Measurements from ENCODE around the gene CASP6.

Gene CASP6

DNA sequence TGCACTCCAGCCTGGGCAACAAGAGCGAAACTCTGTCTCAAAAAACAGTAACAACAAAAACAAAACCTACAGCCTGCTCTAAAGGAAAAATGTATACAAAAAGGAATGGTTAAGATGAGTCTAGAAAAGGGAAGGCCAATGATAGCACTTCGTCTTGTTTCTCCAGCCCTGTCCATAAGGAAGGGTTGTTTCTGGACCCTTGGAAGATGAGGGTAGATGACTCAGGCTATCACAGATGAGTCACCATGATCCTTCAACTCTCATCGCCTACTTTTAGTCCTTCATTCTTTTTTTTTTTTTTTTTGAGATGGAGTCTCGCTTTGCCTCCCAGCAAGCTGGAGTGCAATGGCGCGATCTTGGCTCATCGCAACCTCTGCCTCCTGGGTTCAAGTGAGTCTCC lies 17.8 kb upstream of the CASP6 start:
- H3K4me3 ChIP-seq (replicated peaks; ENCODE audit: low read depth, low read length): no peak overlapping the region
- no peak for TF ChIP-seq CTCF (IDR thresholded peaks at IDR 0.05; ENCODE audit: low read depth, low read length, missing control alignments)
- DNase-seq (ENCODE audit: extremely low read depth, low read depth): no peak

- no peak for DNase-seq (ENCODE audit: extremely low read depth, low read depth)
- no peak overlapping the region for H3K4me3 ChIP-seq (replicated peaks; ENCODE audit: low read depth, low read length)
- no peak for TF ChIP-seq CTCF (IDR thresholded peaks at IDR 0.05; ENCODE audit: low read depth, low read length, missing control alignments)
These were observed 16.4 kb upstream of the CASP6 start for GRCh38 chr4:109719604-109720003.

GRCh38 chr4:109718759-109719158 lies 15.5 kb upstream of the CASP6 start:
- TF ChIP-seq CTCF (IDR thresholded peaks at IDR 0.05; ENCODE audit: low read depth, low read length, missing control alignments): no peak
- H3K4me3 ChIP-seq (replicated peaks; ENCODE audit: low read depth, low read length): no peak overlapping the region
- DNase-seq (ENCODE audit: extremely low read depth, low read depth): no peak

DNA sequence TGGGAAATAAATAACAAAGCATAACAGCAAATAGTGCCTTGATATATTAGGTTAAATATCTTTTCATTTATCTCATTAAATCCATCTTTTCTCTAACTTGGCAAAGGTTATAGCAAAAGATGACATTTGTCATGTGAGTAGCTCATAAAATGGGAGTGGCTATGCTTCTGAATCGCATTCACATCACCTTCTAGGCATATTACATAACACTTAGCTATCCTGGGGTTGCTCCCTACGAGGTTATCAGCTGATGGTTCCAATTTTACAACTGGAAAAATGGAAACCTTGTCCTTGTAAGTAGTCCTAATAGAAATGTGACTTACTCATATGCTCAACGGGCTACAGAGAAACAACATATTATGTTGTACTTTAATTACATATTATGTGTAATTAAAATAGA lies 10.3 kb upstream of the CASP6 start:
- DNase-seq (ENCODE audit: extremely low read depth, low read depth): no peak
- TF ChIP-seq CTCF (IDR thresholded peaks at IDR 0.05; ENCODE audit: low read depth, low read length, missing control alignments): no peak
- H3K4me3 ChIP-seq (replicated peaks; ENCODE audit: low read depth, low read length): no peak overlapping the region

- DNase-seq (ENCODE audit: extremely low read depth, low read depth): no peak
- no peak for TF ChIP-seq CTCF (IDR thresholded peaks at IDR 0.05; ENCODE audit: low read depth, low read length, missing control alignments)
These were observed 5.7 kb upstream of the CASP6 start for GRCh38 chr4:109708990-109709389.

GRCh38 chr4:109708435-109708834 lies 5.2 kb upstream of the CASP6 start:
- no peak for DNase-seq (ENCODE audit: extremely low read depth, low read depth)
- no peak overlapping the region for H3K4me3 ChIP-seq (replicated peaks; ENCODE audit: low read depth, low read length)
- TF ChIP-seq CTCF (IDR thresholded peaks at IDR 0.05; ENCODE audit: low read depth, low read length, missing control alignments): no peak

More at GRCh38 chr4:109708990-109709389, 5.7 kb upstream of the CASP6 start:
- no peak overlapping the region for H3K4me3 ChIP-seq (replicated peaks; ENCODE audit: low read depth, low read length)

DNA sequence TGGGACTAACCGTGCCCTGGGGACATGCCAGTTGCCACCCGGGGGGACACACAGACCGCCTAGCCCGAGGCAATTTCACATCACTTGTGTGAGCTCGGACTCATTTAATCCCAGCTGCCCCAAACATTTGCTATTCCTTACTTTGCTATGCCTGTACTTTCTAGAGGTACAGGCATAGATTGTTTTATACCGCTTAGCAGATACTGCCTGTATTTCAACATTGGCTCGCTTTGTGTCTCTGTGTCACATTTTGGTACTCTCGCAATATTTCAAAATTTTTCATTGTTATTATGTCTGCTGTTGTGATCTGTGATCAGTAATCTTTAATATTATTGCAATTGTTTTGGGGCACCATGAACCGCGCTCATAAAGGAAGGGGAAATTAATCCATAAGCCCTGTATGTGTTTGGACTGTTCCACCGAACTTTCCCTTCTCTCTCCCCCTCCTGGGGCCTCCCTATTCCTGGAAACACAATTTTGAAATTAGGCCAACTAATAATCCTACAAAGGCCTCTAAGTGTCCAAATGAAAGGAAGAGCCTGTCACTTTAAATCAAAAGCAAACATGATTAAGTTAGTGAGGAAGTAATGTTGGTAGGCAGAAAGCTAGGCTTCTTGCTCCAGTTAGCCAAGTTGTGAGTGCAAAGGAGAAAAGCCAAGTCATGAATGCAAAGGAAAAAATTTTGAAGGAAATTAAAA lies 568 bp upstream of the CASP6 start:
- DNase-seq (ENCODE audit: extremely low read depth, low read depth): no peak

More for the DNA sequence above, 568 bp upstream of the CASP6 start:
- no peak for TF ChIP-seq CTCF (IDR thresholded peaks at IDR 0.05; ENCODE audit: low read depth, low read length, missing control alignments)
- peak overlapping the region; percentile 65 for H3K4me3 ChIP-seq (replicated peaks; ENCODE audit: low read depth, low read length)

Data from HFF-Myc (cell line).